Stimulated activated CD4-positive, alpha-beta T cell treated with anti-CD3 and anti-CD28 coated beads, Interleukin-15, amount 100 ng/mL, for 24 hours (primary cell): ENCODE results near the gene MYCBP2.

Experiments
- DNase-seq: peaks from one replicate; pipeline ENCODE4 v3.0.0-alpha.2; 2020

MYCBP2 gene

GRCh38 chr13:77084755-77085154, 242.1 kb downstream of the MYCBP2 start:
- DNase-seq: no peak

GRCh38 chr13:77079902-77080413, 246.9 kb downstream of the MYCBP2 start:
- no peak for DNase-seq

GRCh38 chr13:77067519-77067918, 259.4 kb downstream of the MYCBP2 start:
- no peak for DNase-seq

- DNase-seq: no peak
Measured at GRCh38 chr13:77065461-77066147, 261.3 kb downstream of the MYCBP2 start.

GRCh38 chr13:77062097-77062496, 264.8 kb downstream of the MYCBP2 start:
- no peak for DNase-seq

- no peak for DNase-seq
Measured at GRCh38 chr13:77061362-77061761, 265.5 kb downstream of the MYCBP2 start.

GRCh38 chr13:77056886-77057285, 270.0 kb downstream of the MYCBP2 start:
- DNase-seq: no peak

- no peak for DNase-seq
Measured at GRCh38 chr13:77056382-77056781, 270.5 kb downstream of the MYCBP2 start.

GRCh38 chr13:77055158-77055557, 271.7 kb downstream of the MYCBP2 start:
- no peak for DNase-seq

GRCh38 chr13:77053192-77053591, 273.7 kb downstream of the MYCBP2 start:
- no peak for DNase-seq

- no peak for DNase-seq
Measured at GRCh38 chr13:77048681-77049080, 278.2 kb downstream of the MYCBP2 start.

GRCh38 chr13:77047649-77048343, 279.1 kb downstream of the MYCBP2 start:
- DNase-seq: no peak

- no peak for DNase-seq
Measured at GRCh38 chr13:77042566-77043177, 284.2 kb downstream of the MYCBP2 start.

- no peak for DNase-seq
Measured at GRCh38 chr13:77040835-77041234, 286.1 kb downstream of the MYCBP2 start.

- DNase-seq: no peak
Measured at GRCh38 chr13:77040076-77040475, 286.8 kb downstream of the MYCBP2 start.

- DNase-seq: no peak
Measured at GRCh38 chr13:77038907-77039480, 287.9 kb downstream of the MYCBP2 start.

- DNase-seq: no peak
Measured at GRCh38 chr13:77036279-77036678, 290.6 kb downstream of the MYCBP2 start.

- DNase-seq: no peak
Measured at GRCh38 chr13:77034881-77035280, 292.0 kb downstream of the MYCBP2 start.

GRCh38 chr13:77033717-77034302, 293.1 kb downstream of the MYCBP2 start:
- DNase-seq: no peak

- no peak for DNase-seq
Measured at GRCh38 chr13:77031656-77032243, 295.1 kb downstream of the MYCBP2 start.

GRCh38 chr13:77029436-77029835, 297.5 kb downstream of the MYCBP2 start:
- no peak for DNase-seq

GRCh38 chr13:77028202-77028601, 298.7 kb downstream of the MYCBP2 start:
- DNase-seq: no peak
